ENCODE measurements around the gene DUSP21. TPM values are rescaled to one million over a fixed set of nuclear protein-coding genes. Genes with fewer than 3 reads are reported as not detected.
A peak's percentile ranks its signal among the peaks of the same experiment; 100 is the strongest.

The DUSP21 gene
- total RNA-seq, 4 donors from 2014 or later, result not detected

GRCh38 chrX:44871931-44872820, 28.4 kb downstream of the DUSP21 start:
- intact Hi-C loops (cut with DNase I), result no loop called here
- Histone ChIP-seq H3K36me3 (no peaks in the 10 kb centered on the region), H3K27ac (peak overlapping the region; percentile 94 to 100 (median 98)), H3K4me1 (peaks cover 20 to 23% of the 10 kb centered on the region in 2 donors), H3K9me3 (no peaks in the 10 kb centered on the region), H3K27me3 (no peaks in the 10 kb centered on the region), H3K4me3 (replicated peaks in 1 of 3) (peak overlapping the region; percentile 39 to 94 (median 53))
- DNase-seq, result peak; percentile 41 to 42
- TF ChIP-seq, protein P1, sequence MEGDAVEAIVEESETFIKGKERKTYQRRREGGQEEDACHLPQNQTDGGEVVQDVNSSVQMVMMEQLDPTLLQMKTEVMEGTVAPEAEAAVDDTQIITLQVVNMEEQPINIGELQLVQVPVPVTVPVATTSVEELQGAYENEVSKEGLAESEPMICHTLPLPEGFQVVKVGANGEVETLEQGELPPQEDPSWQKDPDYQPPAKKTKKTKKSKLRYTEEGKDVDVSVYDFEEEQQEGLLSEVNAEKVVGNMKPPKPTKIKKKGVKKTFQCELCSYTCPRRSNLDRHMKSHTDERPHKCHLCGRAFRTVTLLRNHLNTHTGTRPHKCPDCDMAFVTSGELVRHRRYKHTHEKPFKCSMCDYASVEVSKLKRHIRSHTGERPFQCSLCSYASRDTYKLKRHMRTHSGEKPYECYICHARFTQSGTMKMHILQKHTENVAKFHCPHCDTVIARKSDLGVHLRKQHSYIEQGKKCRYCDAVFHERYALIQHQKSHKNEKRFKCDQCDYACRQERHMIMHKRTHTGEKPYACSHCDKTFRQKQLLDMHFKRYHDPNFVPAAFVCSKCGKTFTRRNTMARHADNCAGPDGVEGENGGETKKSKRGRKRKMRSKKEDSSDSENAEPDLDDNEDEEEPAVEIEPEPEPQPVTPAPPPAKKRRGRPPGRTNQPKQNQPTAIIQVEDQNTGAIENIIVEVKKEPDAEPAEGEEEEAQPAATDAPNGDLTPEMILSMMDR (IDR thresholded peaks at IDR 0.05), result no peak
- no peak for TF ChIP-seq POLR2A (IDR thresholded peaks at IDR 0.05)
- 9 to 11% methylated on average over 1 to 2 of the region's 60 CpGs for WGBS, 2 donors

- peaks cover 20 to 26% of the 10 kb centered on the region in 2 donors for H3K4me1 ChIP-seq
- peak within 1 kb of the TSS; percentile 98 to 100 (median 99) for H3K27ac ChIP-seq
- H3K9me3 ChIP-seq, result no peaks in the 10 kb centered on the region
- WGBS, 2 donors, result no CpG with 5 or more reads among the region's 61 CpGs
- no peaks in the 10 kb centered on the region for H3K36me3 ChIP-seq
- no peaks in the 10 kb centered on the region for H3K27me3 ChIP-seq
- intact Hi-C loops (cut with DNase I), result no loop called here
- peak; percentile 97 for DNase-seq
- peak; percentile 53 to 86 for TF ChIP-seq POLR2A (IDR thresholded peaks at IDR 0.05)
- TF ChIP-seq, protein P1 (IDR thresholded peaks at IDR 0.05), result no peak
- peak within 1 kb of the TSS; percentile 47 to 94 (median 76) for H3K4me3 ChIP-seq (replicated peaks in 1 of 3)
Observed at GRCh38 chrX:44872821-44873414, 29.1 kb downstream of the DUSP21 start, which contains the start of gene KDM6A. KDM6A (plus strand) TSS chrX:44873188; CDS start chrX:44873552, 364 bp downstream.

- no peaks in the 10 kb centered on the region for H3K9me3 ChIP-seq
- peak in 1 of 2 donors; percentile 45 for TF ChIP-seq POLR2A (IDR thresholded peaks at IDR 0.05)
- TF ChIP-seq, protein P1 (IDR thresholded peaks at IDR 0.05), result peak in 1 of 6 experiments; percentile 11
- H3K27me3 ChIP-seq, result no peaks in the 10 kb centered on the region
- WGBS, 2 donors, result 0% methylated on average over 11 of the region's 99 CpGs; no CpG with 5 or more reads in 1 of the 2 donors
- no peaks in the 10 kb centered on the region for H3K36me3 ChIP-seq
- intact Hi-C loops (cut with DNase I), result no loop called here
- peak; percentile 47 to 50 for DNase-seq
- H3K4me3 ChIP-seq (replicated peaks in 1 of 3), result peak overlapping the region; percentile 47 to 94 (median 76)
- peaks cover 21 to 33% of the 10 kb centered on the region in 2 donors for H3K4me1 ChIP-seq
- peak overlapping the region; percentile 98 to 100 (median 99) for H3K27ac ChIP-seq
Observed at GRCh38 chrX:44873415-44874276, 29.8 kb downstream of the DUSP21 start.

- Histone ChIP-seq H3K4me1 (peaks cover 23 to 36% of the 10 kb centered on the region in 2 donors), H3K9me3 (no peaks in the 10 kb centered on the region), H3K27ac (peak overlapping the region; percentile 98 to 100 (median 99)), H3K36me3 (no peaks in the 10 kb centered on the region), H3K4me3 (replicated peaks in 1 of 3) (peak overlapping the region in 2 of 3 donors; percentile 76 to 94), H3K27me3 (no peaks in the 10 kb centered on the region)
- TF ChIP-seq, protein P1 (IDR thresholded peaks at IDR 0.05), result no peak
- TF ChIP-seq POLR2A (IDR thresholded peaks at IDR 0.05), result no peak
- WGBS, 2 donors, result 1% methylated on average over 14 of the region's 14 CpGs
- intact Hi-C loops (cut with DNase I), result no loop called here
- no peak for DNase-seq
Observed at GRCh38 chrX:44874420-44875184, 30.8 kb downstream of the DUSP21 start.

Data from thyroid gland (tissue), 4 donors.